Common myeloid progenitor, CD34-positive (primary cell): ENCODE measurements around the gene KRTAP10-12.

Experiments
- CTCF ChIA-PET: fragments of 350-600 bp; sonication (Branson Sonifier 250); formaldehyde crosslinking; loops from one replicate; lab custom pipeline; 2021; ENCODE audit warnings: antibody characterized with exemption; lab: Charles Lee
- POLR2A ChIA-PET: fragments of 350-600 bp; sonication (Branson Sonifier 250); formaldehyde crosslinking; loops from one replicate; lab custom pipeline; 2021; ENCODE audit warnings: antibody characterized with exemption; lab: Charles Lee
- DNase-seq, 3 donors: peaks; one replicate each; pipeline versions ENCODE4 v3.0.0 to v3.0.0-alpha.2; 2013
- H3K27ac ChIP-seq, 2 experiments: 1 replicate in 1 of 2; 2 replicates in 1 of 2; pipeline ENCODE4 v1.7.0; 2013; ENCODE audit warnings: inconsistent platforms in 2 of 2, low read length in 2 of 2, mild to moderate bottlenecking in 2 of 2, low read depth in 1 of 2, moderate library complexity in 1 of 2; ENCODE audit not compliant: severe bottlenecking in 2 of 2, insufficient read depth in 1 of 2, poor library complexity in 1 of 2
- H3K27me3 ChIP-seq, 5 experiments: replicated peaks in 2 of 5; 1 replicate in 3 of 5; 2 replicates in 2 of 5; pipeline versions ENCODE4 v1.6.1 to v1.7.0; 2013; ENCODE audit warnings: low read length in 4 of 5, mild to moderate bottlenecking in 2 of 5, moderate library complexity in 2 of 5, inconsistent platforms in 1 of 5; ENCODE audit not compliant: insufficient read depth in 5 of 5, control insufficient read depth in 4 of 5
- H3K36me3 ChIP-seq, 4 experiments: 1 replicate in 2 of 4; 2 replicates in 2 of 4; pipeline versions ENCODE4 v1.6.1 to v1.7.0; 2013; ENCODE audit warnings: low read length in 3 of 4, control low read depth in 1 of 4, mild to moderate bottlenecking in 1 of 4; ENCODE audit not compliant: control insufficient read depth in 4 of 4, insufficient read depth in 4 of 4
- H3K4me1 ChIP-seq, 4 experiments: 1 replicate in 3 of 4; 2 replicates in 1 of 4; pipeline versions ENCODE4 v1.6.1 to v1.7.1; 2013; ENCODE audit warnings: low read length in 3 of 4, mild to moderate bottlenecking in 3 of 4, control low read depth in 1 of 4, inconsistent platforms in 1 of 4, moderate library complexity in 1 of 4; ENCODE audit not compliant: control insufficient read depth in 4 of 4, insufficient read depth in 4 of 4; ENCODE audit errors: control extremely low read depth in 1 of 4
- H3K4me3 ChIP-seq, 7 experiments: 1 replicate in 4 of 7; 2 replicates in 3 of 7; pipeline versions ENCODE4 v1.5.1 to v1.7.0; 2013; ENCODE audit warnings: mild to moderate bottlenecking in 7 of 7, low read length in 6 of 7, moderate library complexity in 6 of 7, inconsistent platforms in 2 of 7, low read depth in 2 of 7, control low read depth in 1 of 7; ENCODE audit not compliant: insufficient read depth in 4 of 7, control insufficient read depth in 1 of 7; ENCODE audit errors: extremely low read depth in 1 of 7
- H3K9me3 ChIP-seq, 5 experiments: 1 replicate in 4 of 5; 2 replicates in 1 of 5; pipeline versions ENCODE4 v1.6.1 to v1.7.1; 2013; ENCODE audit warnings: low read length in 4 of 5, mild to moderate bottlenecking in 2 of 5, inconsistent platforms in 1 of 5, low read depth in 1 of 5, moderate library complexity in 1 of 5; ENCODE audit not compliant: control insufficient read depth in 4 of 5, insufficient read depth in 2 of 5; ENCODE audit errors: control extremely low read depth in 1 of 5
- WGBS: methylation state at CpG from one replicate; pipeline ENCODE4 v1.1.5; 2013; ENCODE audit not compliant: insufficient coverage; 5-methylcytosine and 5-hydroxymethylcytosine counted together

The KRTAP10-12 gene

DNA sequence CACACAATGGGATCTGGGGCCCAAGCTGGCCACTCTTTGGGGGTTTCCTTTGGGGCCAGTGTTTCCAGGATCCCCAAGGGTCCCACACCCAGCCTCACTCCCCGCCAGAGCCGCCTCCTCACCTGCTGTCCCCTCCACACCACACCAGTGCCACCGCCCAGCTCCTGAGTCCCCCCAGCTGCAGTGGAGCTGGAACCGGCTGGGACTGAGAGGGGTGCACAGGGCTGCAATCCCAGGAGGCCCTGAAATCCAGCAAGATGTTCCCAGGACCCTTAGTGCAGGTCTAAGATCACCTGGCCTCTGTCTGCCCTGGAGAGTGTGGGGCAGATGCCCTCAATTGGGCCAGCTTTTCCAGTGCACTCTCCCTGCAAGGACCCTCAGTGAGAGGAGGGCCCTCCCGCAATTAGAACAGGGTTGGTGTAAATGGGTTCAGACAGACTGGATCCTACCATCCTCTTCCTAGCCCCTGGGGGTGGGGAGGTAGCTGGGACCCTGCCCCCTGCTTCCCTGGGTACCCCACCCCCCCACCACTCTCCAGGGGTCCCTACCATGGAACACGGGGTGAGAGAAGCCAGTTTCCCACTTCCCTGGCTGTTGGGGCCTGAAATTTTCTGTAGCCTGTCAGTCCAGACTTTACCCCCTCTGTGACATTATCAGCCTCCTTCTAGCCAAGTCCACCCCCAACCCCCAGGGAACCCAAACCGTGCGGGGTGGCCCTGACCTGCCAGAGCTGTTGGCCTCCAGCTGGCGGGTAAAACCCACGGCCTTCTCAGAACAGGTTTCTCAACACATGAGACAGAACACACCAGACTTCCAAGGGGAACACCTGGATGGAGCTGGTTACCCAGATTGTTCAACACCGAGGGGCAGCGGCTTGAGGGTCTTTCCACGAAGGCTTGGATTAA lies 7.0 kb downstream of the KRTAP10-12 start:
- no peaks in the 10 kb centered on the region for H3K4me1 ChIP-seq
- ChIA-PET POLR2A (no interaction called here), CTCF (no interaction called here)
- peaks cover 0 to 4% (median 0%) of the 10 kb centered on the region in 4 experiments for H3K36me3 ChIP-seq
- no peak for DNase-seq
- peaks cover 0 to 91% (median 39%) of the 10 kb centered on the region in 5 experiments for H3K27me3 ChIP-seq
- no peak overlapping the region for H3K4me3 ChIP-seq
- no peak overlapping the region for H3K27ac ChIP-seq
- peaks cover 0 to 13% (median 10%) of the 10 kb centered on the region in 5 experiments for H3K9me3 ChIP-seq
- WGBS, result 33% methylated on average over 11 of the region's 13 CpGs

DNA sequence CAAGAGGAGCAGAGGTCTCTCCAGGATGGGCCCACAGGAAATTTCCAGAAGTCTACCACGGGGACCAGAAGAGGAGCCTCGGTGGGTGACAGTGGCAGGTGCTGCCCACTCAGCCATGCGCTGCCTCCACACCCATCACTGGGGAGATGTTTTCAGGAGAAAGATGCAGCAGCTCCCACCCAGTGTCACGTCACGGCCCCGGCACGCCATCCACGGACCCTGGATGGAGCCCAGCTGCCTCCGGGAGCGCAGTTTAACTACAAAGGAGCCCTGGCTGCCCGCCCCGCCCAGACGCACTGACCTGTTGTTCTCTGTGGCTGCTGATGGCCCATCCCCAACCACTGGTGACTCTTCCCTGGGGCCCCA lies 7.6 kb downstream of the KRTAP10-12 start:
- no peak for DNase-seq
- ChIA-PET POLR2A (no interaction called here), CTCF (no interaction called here)
- Histone ChIP-seq H3K4me3 (no peak overlapping the region), H3K27me3 (peaks cover 0 to 91% (median 39%) of the 10 kb centered on the region in 5 experiments), H3K27ac (no peak overlapping the region), H3K36me3 (peaks cover 0 to 4% (median 0%) of the 10 kb centered on the region in 4 experiments), H3K9me3 (peaks cover 0 to 13% (median 10%) of the 10 kb centered on the region in 5 experiments), H3K4me1 (peaks cover 0 to 5% (median 0%) of the 10 kb centered on the region in 4 experiments)
- WGBS, result 10% methylated on average over 9 of the region's 13 CpGs

- H3K4me1 ChIP-seq, result peaks cover 0 to 8% (median under 1%) of the 10 kb centered on the region in 4 experiments
- peaks cover 0 to 13% (median 10%) of the 10 kb centered on the region in 5 experiments for H3K9me3 ChIP-seq
- H3K36me3 ChIP-seq, result peaks cover 0 to 4% (median 0%) of the 10 kb centered on the region in 4 experiments
- POLR2A ChIA-PET, result no interaction called here
- no peak overlapping the region for H3K4me3 ChIP-seq
- CTCF ChIA-PET, result no interaction called here
- no peak overlapping the region for H3K27ac ChIP-seq
- DNase-seq, result no peak
- peaks cover 0 to 91% (median 47%) of the 10 kb centered on the region in 5 experiments for H3K27me3 ChIP-seq
- WGBS, result 8% methylated on average over 31 of the region's 54 CpGs
These were observed 9.2 kb downstream of the KRTAP10-12 start for GRCh38 chr21:44706026-44706705.

DNA sequence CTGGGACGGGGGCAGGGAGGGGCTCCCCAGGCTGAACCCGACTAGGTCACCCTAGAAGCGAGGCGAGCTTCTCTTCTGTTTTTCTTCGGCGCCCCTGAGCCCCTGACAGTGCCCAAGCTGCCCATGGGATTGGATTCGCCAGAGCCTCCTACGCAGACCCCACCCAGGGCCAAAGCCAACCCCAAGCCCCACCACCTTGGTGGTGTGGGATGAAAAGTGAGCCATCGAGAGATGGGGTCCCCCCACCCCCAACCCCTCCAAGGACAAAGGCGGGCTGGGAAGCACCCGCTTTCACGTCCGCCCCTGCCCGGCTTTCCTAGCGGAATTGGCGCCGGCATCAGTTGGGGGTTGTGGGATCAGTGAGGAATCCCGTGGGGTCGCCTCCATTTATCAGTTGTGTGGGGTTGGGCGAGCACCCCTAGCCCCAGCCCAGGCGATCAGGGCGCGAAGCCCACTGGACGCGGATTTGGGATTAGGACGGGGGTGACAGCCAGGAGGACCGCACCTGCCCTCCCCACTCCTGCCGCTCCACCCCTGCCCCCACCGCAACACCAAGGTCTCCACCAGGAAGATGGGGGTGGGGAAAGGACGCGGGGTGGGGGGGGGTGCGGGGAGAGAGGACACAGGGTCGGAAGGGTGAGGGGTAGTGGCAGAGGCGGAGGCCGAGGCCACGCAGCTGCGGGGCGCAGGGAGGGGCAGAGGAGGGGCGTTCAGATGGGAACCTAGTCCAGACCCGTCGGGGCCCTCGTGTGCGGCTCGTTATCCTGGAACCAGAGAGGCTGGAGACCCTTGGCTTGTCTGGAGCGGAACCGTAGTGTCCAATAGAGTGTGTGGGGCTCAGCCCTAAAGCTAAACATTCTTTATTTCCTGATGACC lies 10.0 kb downstream of the KRTAP10-12 start:
- H3K27me3 ChIP-seq, result peaks cover 0 to 91% (median 49%) of the 10 kb centered on the region in 5 experiments
- H3K4me3 ChIP-seq, result no peak overlapping the region
- H3K36me3 ChIP-seq, result peaks cover 0 to 4% (median 0%) of the 10 kb centered on the region in 4 experiments
- peaks cover 0 to 13% (median 10%) of the 10 kb centered on the region in 5 experiments for H3K9me3 ChIP-seq
- DNase-seq, result no peak
- H3K4me1 ChIP-seq, result peaks cover 0 to 8% (median 3%) of the 10 kb centered on the region in 4 experiments
- WGBS, result 6% methylated on average over 21 of the region's 46 CpGs
- POLR2A ChIA-PET, result no interaction called here
- CTCF ChIA-PET, result no interaction called here
- H3K27ac ChIP-seq, result no peak overlapping the region

DNA sequence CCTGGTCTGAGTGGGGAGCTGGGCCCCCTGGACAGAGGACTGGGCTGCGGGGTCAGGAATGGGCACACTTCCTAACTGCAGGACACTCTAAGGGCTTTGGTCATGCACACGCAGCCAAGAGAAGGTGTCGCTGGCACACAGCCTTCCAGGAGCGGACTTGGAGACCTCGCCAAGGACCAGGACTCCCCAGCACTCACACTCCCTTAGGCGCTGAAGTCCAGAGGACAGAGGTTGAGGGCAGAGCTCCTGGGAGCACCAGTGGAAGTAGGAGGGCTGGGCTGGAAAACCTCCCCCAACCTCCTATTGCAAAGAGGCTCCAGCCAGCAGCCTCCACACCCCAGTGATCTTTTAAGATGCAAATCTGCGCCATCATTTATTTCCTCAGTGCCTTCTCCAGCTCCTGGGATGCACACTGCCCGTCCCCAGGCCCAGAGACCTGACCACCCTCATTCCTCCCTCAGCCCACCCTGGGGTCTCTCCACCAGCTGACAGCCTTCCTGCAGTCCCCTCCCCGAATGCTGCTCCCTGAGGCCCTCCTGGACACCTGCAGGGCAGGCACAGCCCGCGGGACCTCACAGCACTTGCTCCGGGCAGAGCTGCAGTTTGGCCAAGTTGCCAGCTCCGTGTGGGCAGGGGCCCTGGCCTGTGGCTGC lies 11.4 kb downstream of the KRTAP10-12 start:
- H3K27ac ChIP-seq, result no peak overlapping the region
- CTCF ChIA-PET, result no interaction called here
- 3% methylated on average over 9 of the region's 13 CpGs for WGBS
- H3K4me3 ChIP-seq, result no peak overlapping the region
- H3K4me1 ChIP-seq, result peaks cover 0 to 8% (median 3%) of the 10 kb centered on the region in 4 experiments
- DNase-seq, result no peak
- H3K9me3 ChIP-seq, result peaks cover 0 to 13% (median 11%) of the 10 kb centered on the region in 5 experiments
- H3K27me3 ChIP-seq, result peaks cover 0 to 91% (median 58%) of the 10 kb centered on the region in 5 experiments
- POLR2A ChIA-PET, result no interaction called here
- peaks cover 0 to 4% (median 0%) of the 10 kb centered on the region in 4 experiments for H3K36me3 ChIP-seq

DNA sequence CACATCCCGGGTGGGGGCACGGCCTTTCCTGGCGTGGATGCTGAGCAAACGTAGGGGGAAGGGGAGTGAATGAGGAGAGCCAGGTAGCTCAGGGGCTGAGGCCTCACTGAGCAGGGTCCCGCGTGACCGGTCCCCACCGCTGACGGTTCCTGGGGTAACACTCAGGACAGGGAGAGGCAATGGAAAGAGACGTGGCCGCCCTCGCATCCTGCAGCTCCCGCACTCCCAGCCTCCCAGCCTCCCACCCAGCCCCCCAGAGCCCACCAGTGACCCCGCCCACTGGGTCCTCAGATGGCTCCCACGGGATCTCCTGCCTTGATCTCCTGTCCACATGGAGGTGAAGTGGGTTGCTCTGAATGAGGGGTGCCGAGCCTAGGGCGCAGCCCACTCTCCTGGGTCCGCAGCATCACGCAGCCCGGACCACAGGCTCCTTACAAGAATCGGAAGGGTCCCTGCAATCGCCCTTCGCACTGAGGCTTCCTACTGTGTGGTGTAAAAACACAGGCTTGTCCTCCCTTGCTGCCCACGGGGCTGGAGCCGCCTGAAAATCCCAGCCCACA lies 12.0 kb downstream of the KRTAP10-12 start:
- ChIA-PET CTCF (no interaction called here), POLR2A (no interaction called here)
- H3K27me3 ChIP-seq, result peaks cover 6 to 91% (median 63%) of the 10 kb centered on the region in 5 experiments
- DNase-seq, result peak in 2 of 3 donors; percentile 29 to 32
- H3K4me1 ChIP-seq, result peaks cover 0 to 8% (median 3%) of the 10 kb centered on the region in 4 experiments
- H3K27ac ChIP-seq, result no peak overlapping the region
- peaks cover 0 to 4% (median 0%) of the 10 kb centered on the region in 4 experiments for H3K36me3 ChIP-seq
- 4% methylated on average over 23 of the region's 25 CpGs for WGBS
- H3K4me3 ChIP-seq, result no peak overlapping the region
- H3K9me3 ChIP-seq, result peaks cover 0 to 11% (median 10%) of the 10 kb centered on the region in 5 experiments
